ENCODE data around the gene C11orf86. TPM values are rescaled to one million over a fixed set of nuclear protein-coding genes. Genes with fewer than 3 reads are reported as not detected.

Gene C11orf86
- total and polyA plus RNA-seq, 2 of the 8 experiments (the other 6 are each of a cell fraction or from before 2014, with no cell fraction given), result 0.91 to 0.97 TPM

DNA sequence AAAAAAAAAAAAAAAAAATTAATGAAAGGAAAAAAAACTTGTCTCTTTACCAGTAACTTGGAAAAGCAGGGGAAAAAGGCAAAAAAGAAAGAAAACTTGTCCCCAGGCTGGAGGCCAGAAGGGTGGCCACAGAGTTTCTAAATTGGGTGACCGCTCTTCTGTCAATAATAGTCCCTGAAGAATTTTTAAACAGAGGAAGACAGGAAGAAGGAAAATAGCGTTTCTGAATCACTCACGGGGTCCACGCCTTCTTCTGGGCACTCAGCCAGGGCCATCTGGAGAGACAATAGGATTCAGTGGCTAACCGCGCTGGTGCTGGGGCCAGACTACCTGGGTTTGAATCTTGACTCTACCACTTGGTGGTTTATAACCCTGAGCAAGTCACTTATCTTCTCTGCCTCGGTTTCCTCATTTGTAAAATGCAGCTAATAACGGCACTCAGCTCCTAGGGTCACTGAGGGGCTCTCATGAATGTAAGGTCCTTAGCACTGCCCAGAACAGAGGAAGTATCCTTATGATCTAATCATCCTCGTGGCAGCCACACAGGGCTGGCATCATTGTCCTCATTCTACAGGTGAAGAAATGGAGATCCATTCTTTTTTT, 7.0 kb downstream of the C11orf86 start:
- no peak for FAIRE-seq
- Histone ChIP-seq H3K4ac (replicated peaks; ENCODE audit: insufficient read length, low read depth, low read length) (no peak overlapping the region), H3K4me3 (ENCODE audit: extremely low read depth in 1 of 4, insufficient read depth in 2 of 4, low read depth in 3 of 4, low read length in 4 of 4) (no peak overlapping the region), H2BK15ac (ENCODE audit: low read length) (no peak overlapping the region), H3K4me2 (ENCODE audit: insufficient read depth in 1 of 2, low read depth in 2 of 2, low read length in 2 of 2) (no peak overlapping the region), H4K8ac (ENCODE audit: extremely low read depth, insufficient read depth, low read length) (no peak overlapping the region), H3K79me1 (ENCODE audit: low read depth, low read length) (no peaks in the 10 kb centered on the region), H3K4me1 (replicated peaks in 1 of 4; ENCODE audit: control insufficient read depth in 3 of 4, insufficient read depth in 4 of 4, low read length in 3 of 4) (peaks cover 0 to under 1% (median 0%) of the 10 kb centered on the region in 4 experiments; a peak in 2 of 7 replicates), H2AFZ (ENCODE audit: low read length) (no peak overlapping the region), H3K27me3 (replicated peaks in 1 of 4; ENCODE audit: control insufficient read depth in 3 of 4, extremely low read depth in 1 of 4, insufficient read depth in 3 of 4, low read length in 3 of 4) (no peaks in the 10 kb centered on the region), H2BK20ac (ENCODE audit: low read length) (no peak overlapping the region), H3K23ac (ENCODE audit: insufficient read length) (no peak overlapping the region), H3K18ac (ENCODE audit: extremely low read depth, low read length) (no peak overlapping the region), H3K23me2 (ENCODE audit: low read depth, low read length) (no peaks in the 10 kb centered on the region), H3K14ac (ENCODE audit: insufficient read length) (no peak overlapping the region), H3K36me3 (ENCODE audit: control insufficient read depth in 2 of 4, insufficient read depth in 4 of 4, low read length in 3 of 4) (no peaks in the 10 kb centered on the region), H4K5ac (ENCODE audit: insufficient read length, low read depth, low read length) (no peak overlapping the region), H2BK12ac (ENCODE audit: low read depth, low read length) (no peak overlapping the region), H3K56ac (replicated peaks; ENCODE audit: insufficient read length, low read depth, low read length) (no peak overlapping the region), H2BK120ac (replicated peaks; ENCODE audit: low read depth, low read length) (no peak overlapping the region), H3K27ac (ENCODE audit: low read depth, low read length) (no peak overlapping the region), H4K91ac (replicated peaks; ENCODE audit: insufficient read length, low read length) (no peak overlapping the region), H3K79me2 (ENCODE audit: control insufficient read depth in 1 of 2, insufficient read depth in 2 of 2, low read length in 2 of 2) (no peaks in the 10 kb centered on the region), H3K9ac (replicated peaks in 1 of 4; ENCODE audit: extremely low read depth in 1 of 4, low read depth in 3 of 4, low read length in 3 of 4) (no peak overlapping the region), H2AK5ac (ENCODE audit: low read depth, low read length) (no peak overlapping the region), H3K9me3 (ENCODE audit: insufficient read depth in 2 of 2, low read depth in 1 of 2, low read length in 1 of 2) (no peaks in the 10 kb centered on the region; a peak in 1 of 4 replicates), H4K20me1 (replicated peaks in 1 of 2; ENCODE audit: control insufficient read depth in 1 of 2, insufficient read depth in 2 of 2, low read length in 2 of 2) (no peaks in the 10 kb centered on the region), H2BK5ac (ENCODE audit: low read depth, low read length) (no peak overlapping the region)
- WGBS, 2 experiments (ENCODE audit: extremely low coverage in 1 of 2, insufficient coverage in 1 of 2, insufficient read length in 1 of 2, insufficient replicate concordance in 2 of 2, low coverage in 1 of 2, low lambda C conversion rate in 2 of 2, missing lambda C conversion rate in 1 of 2), result 90% methylated on average over 9 of the region's 9 CpGs; no CpG with 5 or more reads in 1 of the 2 experiments
- DNase-seq (ENCODE audit: low read depth in 1 of 2, low spot score in 2 of 2), result no peak
- TF ChIP-seq, protein P1, sequence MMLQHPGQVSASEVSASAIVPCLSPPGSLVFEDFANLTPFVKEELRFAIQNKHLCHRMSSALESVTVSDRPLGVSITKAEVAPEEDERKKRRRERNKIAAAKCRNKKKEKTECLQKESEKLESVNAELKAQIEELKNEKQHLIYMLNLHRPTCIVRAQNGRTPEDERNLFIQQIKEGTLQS (IDR thresholded peaks at IDR 0.05; ENCODE audit: insufficient read depth, low read depth, low read length), result no peak
- no peak for TF ChIP-seq SP2 (IDR thresholded peaks at IDR 0.05; ENCODE audit: low read length)
- TF ChIP-seq GABPA (IDR thresholded peaks at IDR 0.05; ENCODE audit: borderline replicate concordance, insufficient read depth, low read length), result no peak
- TF ChIP-seq CBX5 (IDR thresholded peaks at IDR 0.05; ENCODE audit: low read depth, low read length), result no peak
- no peak for TF ChIP-seq TAF7 (optimal IDR thresholded peaks at IDR 0.05; ENCODE audit: borderline replicate concordance, low read depth, low read length)
- TF ChIP-seq EGR1 (IDR thresholded peaks at IDR 0.05; ENCODE audit: borderline replicate concordance, low read depth, low read length), result no peak
- POLR2A ChIA-PET (ENCODE audit: partially characterized antibody), result interaction anchor here (1.7 kb wide), 1 partner anchor 10 kb away, joined by 3 read pairs; no protein-coding TSS in a partner anchor
- CTCF ChIA-PET (ENCODE audit: partially characterized antibody), result interaction anchor here (1.0 kb wide), 1 partner anchor 39 kb away, joined by 4 read pairs; no protein-coding TSS in a partner anchor
